Esophagus muscularis mucosa (tissue), 4 donors: ENCODE results near the gene CYP21A2. TPM values are rescaled to one million over a fixed set of nuclear protein-coding genes. Genes with fewer than 3 reads are reported as not detected.
"Not testable (repeated sequence)": the region's sequence is repeated elsewhere in the genome, so short reads cannot be mapped to it uniquely, and the experiment has no call there.

Experiments used
- DNase-seq: peaks from one replicate; pipeline ENCODE4 v3.0.0-alpha.2; 2017; ENCODE audit errors: extremely low spot score
- H3K27ac ChIP-seq, 4 donors: fragments of 200-600 bp; sonication (generic); replicated peaks in 1 of 4; 1 replicate in 3 of 4; 2 replicates in 1 of 4; pipeline ENCODE4 v1.5.1; 2016 to 2019; ENCODE audit warnings: mild to moderate bottlenecking in 1 of 4
- H3K27me3 ChIP-seq, 4 donors: fragments of 200-600 bp; sonication (generic); one replicate each; pipeline versions ENCODE4 v1.5.1 to v1.6.0; 2016 to 2019
- H3K36me3 ChIP-seq, 4 donors: fragments of 200-600 bp; sonication (generic); one replicate each; pipeline ENCODE4 v1.5.1; 2016 to 2019
- H3K4me1 ChIP-seq, 4 donors: fragments of 200-600 bp; sonication (generic); one replicate each; pipeline ENCODE4 v1.5.1; 2016 to 2019
- H3K4me3 ChIP-seq, 4 donors: fragments of 200-600 bp; sonication (generic); 1 replicate in 2 of 4; 2 replicates in 2 of 4; pipeline ENCODE4 v1.5.1; 2016 to 2019; ENCODE audit warnings: mild to moderate bottlenecking in 4 of 4, moderate library complexity in 1 of 4
- H3K9me3 ChIP-seq, 4 donors: fragments of 200-600 bp; sonication (generic); 1 replicate in 3 of 4; 2 replicates in 1 of 4; pipeline ENCODE4 v1.5.1; 2016 to 2019
- EP300 ChIP-seq: sonication (generic); formaldehyde crosslinking; IDR thresholded peaks from one replicate; pipeline ENCODE4 v1.6.1; 2017; ENCODE audit warnings: antibody characterized with exemption
- POLR2A ChIP-seq: fragments of 450-650 bp; IDR thresholded peaks from one replicate; pipeline ENCODE4 v1.6.1; 2017; ENCODE audit warnings: antibody characterized with exemption, moderate library complexity, mild to moderate bottlenecking, low read depth
- POLR2AphosphoS5 ChIP-seq, 2 donors: sonication (generic); formaldehyde crosslinking; IDR thresholded peaks; one replicate each; pipeline ENCODE4 v1.6.1; 2017; ENCODE audit warnings: antibody characterized with exemption in 2 of 2
- WGBS: methylation state at CpG from one replicate; pipeline ENCODE4 v1.1.5; 2018; 5-methylcytosine and 5-hydroxymethylcytosine counted together
- intact Hi-C: fragments of 100-400 bp; cut with DNase I; formaldehyde crosslinking; loops from one replicate; pipeline ENCODE4 v1.15.1; 2023
- total RNA-seq, 4 donors: library from RNA; depleted of rRNA; stranded (reverse); fragments of >200 nt; gene quantifications; one replicate each; pipeline versions ENCODE4 v1.1.0 to v1.2.1, GENCODE V29; 2016
- TF ChIP-seq, protein P1 (sequence below), 3 experiments: fragments of 200-600 bp in 2 of 3; fragments of 450-650 bp in 1 of 3; sonication (generic) in 2 of 3; IDR thresholded peaks; one replicate each; pipeline ENCODE4 v1.5.1; 2017 to 2019; ENCODE audit warnings: antibody characterized with exemption in 3 of 3, mild to moderate bottlenecking in 2 of 3, moderate library complexity in 1 of 3

The CYP21A2 gene
- total RNA-seq, 4 donors from 2014 or later = 0.33 to 3.7 (median 1.9) TPM

GRCh38 chr6:32058511-32058963 is 20.3 kb downstream of the CYP21A2 start:
- Histone ChIP-seq H3K4me3 (no peak overlapping the region), H3K36me3 (peaks cover 6 to 84% (median 37%) of the 10 kb centered on the region in 4 donors), H3K27me3 (no peaks in the 10 kb centered on the region), H3K4me1 (peaks cover 0 to 12% (median 6%) of the 10 kb centered on the region in 4 donors), H3K27ac (peak overlapping the region in 3 of 4 donors; percentile 20 to 55 (median 41)), H3K9me3 (no peaks in the 10 kb centered on the region)
- WGBS = 61% methylated on average over 11 of the region's 11 CpGs
- no peak for DNase-seq
- intact Hi-C loops = no loop called here
- TF ChIP-seq EP300 (no peak), POLR2AphosphoS5 (IDR thresholded peaks at IDR 0.05) (peak in 1 of 2 donors; percentile 8), POLR2A (no peak)
- TF ChIP-seq, protein P1, sequence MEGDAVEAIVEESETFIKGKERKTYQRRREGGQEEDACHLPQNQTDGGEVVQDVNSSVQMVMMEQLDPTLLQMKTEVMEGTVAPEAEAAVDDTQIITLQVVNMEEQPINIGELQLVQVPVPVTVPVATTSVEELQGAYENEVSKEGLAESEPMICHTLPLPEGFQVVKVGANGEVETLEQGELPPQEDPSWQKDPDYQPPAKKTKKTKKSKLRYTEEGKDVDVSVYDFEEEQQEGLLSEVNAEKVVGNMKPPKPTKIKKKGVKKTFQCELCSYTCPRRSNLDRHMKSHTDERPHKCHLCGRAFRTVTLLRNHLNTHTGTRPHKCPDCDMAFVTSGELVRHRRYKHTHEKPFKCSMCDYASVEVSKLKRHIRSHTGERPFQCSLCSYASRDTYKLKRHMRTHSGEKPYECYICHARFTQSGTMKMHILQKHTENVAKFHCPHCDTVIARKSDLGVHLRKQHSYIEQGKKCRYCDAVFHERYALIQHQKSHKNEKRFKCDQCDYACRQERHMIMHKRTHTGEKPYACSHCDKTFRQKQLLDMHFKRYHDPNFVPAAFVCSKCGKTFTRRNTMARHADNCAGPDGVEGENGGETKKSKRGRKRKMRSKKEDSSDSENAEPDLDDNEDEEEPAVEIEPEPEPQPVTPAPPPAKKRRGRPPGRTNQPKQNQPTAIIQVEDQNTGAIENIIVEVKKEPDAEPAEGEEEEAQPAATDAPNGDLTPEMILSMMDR (IDR thresholded peaks at IDR 0.05) = no peak

- H3K27me3 ChIP-seq = no peaks in the 10 kb centered on the region
- peaks cover 0 to 12% (median 6%) of the 10 kb centered on the region in 4 donors for H3K4me1 ChIP-seq
- no peak overlapping the region for H3K4me3 ChIP-seq
- H3K36me3 ChIP-seq = peaks cover 12 to 86% (median 45%) of the 10 kb centered on the region in 4 donors
- DNase-seq = no peak
- H3K27ac ChIP-seq = no peak overlapping the region
- 89% methylated on average over 25 of the region's 28 CpGs for WGBS
- intact Hi-C loops = no loop called here
- H3K9me3 ChIP-seq = no peaks in the 10 kb centered on the region
- TF ChIP-seq EP300 = no peak
- no peak for TF ChIP-seq POLR2A
- TF ChIP-seq POLR2AphosphoS5 (IDR thresholded peaks at IDR 0.05) = no peak
- TF ChIP-seq, protein P1 (IDR thresholded peaks at IDR 0.05) = no peak
Measured at GRCh38 chr6:32060966-32061655, 22.9 kb downstream of the CYP21A2 start.

- no peaks in the 10 kb centered on the region for H3K27me3 ChIP-seq
- DNase-seq = no peak
- H3K27ac ChIP-seq = no peak overlapping the region
- H3K9me3 ChIP-seq = no peaks in the 10 kb centered on the region
- WGBS = 100% methylated on average over 8 of the region's 14 CpGs
- intact Hi-C loops = no loop called here
- H3K4me1 ChIP-seq = no peaks in the 10 kb centered on the region
- TF ChIP-seq POLR2A (no peak), EP300 (no peak), POLR2AphosphoS5 (IDR thresholded peaks at IDR 0.05) (no peak)
- TF ChIP-seq, protein P1 (IDR thresholded peaks at IDR 0.05) = no peak
- no peak overlapping the region for H3K4me3 ChIP-seq
- peaks cover 12 to 84% (median 55%) of the 10 kb centered on the region in 4 donors for H3K36me3 ChIP-seq
Measured at GRCh38 chr6:32064706-32065105, 26.5 kb downstream of the CYP21A2 start.

- H3K4me1 ChIP-seq, DNase-seq, H3K4me3 ChIP-seq, H3K9me3 ChIP-seq, H3K27ac ChIP-seq, intact Hi-C loops, H3K27me3 ChIP-seq: not testable (repeated sequence)
- peaks cover 18 to 88% (median 57%) of the 10 kb centered on the region in 4 donors for H3K36me3 ChIP-seq
- WGBS = 87% methylated on average over 14 of the region's 19 CpGs
Measured at GRCh38 chr6:32067521-32067920, 29.3 kb downstream of the CYP21A2 start.

- 94% methylated on average over 9 of the region's 13 CpGs for WGBS
- H3K4me3 ChIP-seq, DNase-seq, H3K27ac ChIP-seq, H3K27me3 ChIP-seq, H3K4me1 ChIP-seq, H3K9me3 ChIP-seq, intact Hi-C loops: not testable (repeated sequence)
- peaks cover 14 to 93% (median 63%) of the 10 kb centered on the region in 4 donors for H3K36me3 ChIP-seq
Measured at GRCh38 chr6:32068315-32068714, 30.1 kb downstream of the CYP21A2 start.

- DNase-seq = no peak
- no peaks in the 10 kb centered on the region for H3K27me3 ChIP-seq
- intact Hi-C loops = no loop called here
- peaks cover 14 to 94% (median 64%) of the 10 kb centered on the region in 4 donors for H3K36me3 ChIP-seq
- no peak overlapping the region for H3K27ac ChIP-seq
- WGBS = 93% methylated on average over 14 of the region's 14 CpGs
- no peaks in the 10 kb centered on the region for H3K9me3 ChIP-seq
- H3K4me3 ChIP-seq = no peak overlapping the region
- no peak for TF ChIP-seq POLR2AphosphoS5 (IDR thresholded peaks at IDR 0.05)
- no peak for TF ChIP-seq POLR2A
- TF ChIP-seq, protein P1 (IDR thresholded peaks at IDR 0.05) = no peak
- H3K4me1 ChIP-seq = peaks cover 0 to 11% (median 6%) of the 10 kb centered on the region in 4 donors
Measured at GRCh38 chr6:32068867-32069266, 30.7 kb downstream of the CYP21A2 start.
